ENCODE results near the gene HCRT. TPM values are rescaled to one million over a fixed set of nuclear protein-coding genes. Genes with fewer than 3 reads are reported as not detected.

Gene HCRT
- total and polyA plus RNA-seq, 2 of the 4 experiments (the other 2 are of a cell fraction) = not detected

DNA sequence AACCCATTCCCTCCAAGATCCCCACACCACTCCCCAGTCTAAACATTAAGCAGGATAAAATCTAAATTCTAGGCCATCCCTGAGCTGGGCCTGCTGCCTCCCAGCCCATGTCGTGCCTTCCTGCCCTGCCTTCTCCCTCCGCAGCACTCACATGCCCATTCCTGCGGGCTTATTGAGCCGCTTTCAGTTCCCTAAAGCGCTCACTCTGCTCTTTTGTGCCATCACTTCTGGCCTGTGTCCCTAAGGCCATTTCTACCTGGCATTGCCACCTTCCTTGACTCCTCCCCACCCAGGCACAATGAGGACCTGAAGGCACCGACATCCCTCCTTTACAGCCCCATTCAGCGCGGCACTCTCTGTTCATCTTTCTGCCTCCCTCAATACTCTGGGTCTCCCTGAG is 17.4 kb downstream of the HCRT start:
- Histone ChIP-seq H3K9ac (ENCODE audit: low read depth, low read length) (no peak overlapping the region), H3K27me3 (ENCODE audit: control insufficient read depth, insufficient read depth, low read length) (peaks cover 30% of the 10 kb centered on the region), H4K91ac (ENCODE audit: insufficient read depth, low read depth, low read length) (no peak overlapping the region), H3K4me1 (ENCODE audit: control insufficient read depth, insufficient read depth, low read length) (no peaks in the 10 kb centered on the region), H2BK5ac (ENCODE audit: low read depth, low read length, poor library complexity, severe bottlenecking) (no peak overlapping the region), H3K9me1 (ENCODE audit: insufficient read depth, low read length) (no peaks in the 10 kb centered on the region), H3K56ac (ENCODE audit: extremely low read depth, insufficient read depth, low read length) (no peak overlapping the region), H4K5ac (ENCODE audit: low read depth, low read length) (no peak overlapping the region), H4K20me1 (ENCODE audit: insufficient read depth, low read length) (no peaks in the 10 kb centered on the region), H3K4me2 (ENCODE audit: low read depth, low read length) (no peak overlapping the region), H3K18ac (ENCODE audit: low read depth, low read length) (no peak overlapping the region), H2AK5ac (ENCODE audit: low read depth, low read length) (no peak overlapping the region), H3K36me3 (ENCODE audit: control insufficient read depth, insufficient read depth, low read length) (no peaks in the 10 kb centered on the region), H2BK120ac (ENCODE audit: low read depth, low read length) (no peak overlapping the region), H2AFZ (replicated peaks; ENCODE audit: low read length, poor library complexity) (no peak overlapping the region), H2BK20ac (ENCODE audit: low read depth, low read length) (no peak overlapping the region), H2BK15ac (ENCODE audit: low read depth, low read length) (no peak overlapping the region), H3K23ac (ENCODE audit: low read depth, low read length) (no peak overlapping the region), H3K4ac (ENCODE audit: low read depth, low read length) (no peak overlapping the region), H3K4me3 (ENCODE audit: insufficient read depth, low read depth, low read length) (no peak overlapping the region), H2AK9ac (replicated peaks; ENCODE audit: low read depth, low read length, poor library complexity) (no peak overlapping the region), H3K9me3 (ENCODE audit: control insufficient read depth, insufficient read depth, low read length) (no peaks in the 10 kb centered on the region), H3K79me1 (ENCODE audit: low read depth in 1 of 2, low read length in 2 of 2) (no peaks in the 10 kb centered on the region), H3K27ac (ENCODE audit: insufficient read depth, low read length) (no peak overlapping the region), H4K8ac (ENCODE audit: low read depth in 2 of 2, low read length in 2 of 2) (no peak overlapping the region), H3K14ac (replicated peaks; ENCODE audit: low read depth, low read length) (no peak overlapping the region)
- 86% methylated on average over 5 of the region's 8 CpGs; no CpG with 5 or more reads in 1 of the 2 experiments for WGBS, 2 experiments (ENCODE audit: extremely low coverage in 2 of 2, insufficient read length in 1 of 2)
- BruUV-seq (replicated peaks) = no TSS peak
- POLR2A ChIA-PET (ENCODE audit: unreplicated experiment) = no interaction called here
- DNase-seq = no peak
- intact Hi-C loops (cut with micrococcal nuclease) (no loop called here), in situ Hi-C loops (cut with MboI; ENCODE audit: low sequenced_read_pairs) (no loop called here), dilution Hi-C loops (cut with HindIII; ENCODE audit: low sequenced_read_pairs, unreplicated experiment) (no loop called here)
- TF ChIP-seq CEBPB (IDR thresholded peaks at IDR 0.05; ENCODE audit: low read depth, low read length) (no peak), CHD1 (IDR thresholded peaks at IDR 0.05; ENCODE audit: low read depth, low read length) (no peak), RFX5 (IDR thresholded peaks at IDR 0.05; ENCODE audit: low read depth, low read length) (no peak), NFE2L2 (IDR thresholded peaks at IDR 0.05; ENCODE audit: low read depth, low read length) (no peak), MXI1 (IDR thresholded peaks at IDR 0.05; ENCODE audit: borderline replicate concordance, low read depth, low read length) (no peak), BHLHE40 (IDR thresholded peaks at IDR 0.05; ENCODE audit: low read depth, low read length) (no peak), MAFK (IDR thresholded peaks at IDR 0.05; ENCODE audit: low read depth, low read length) (no peak), RCOR1 (IDR thresholded peaks at IDR 0.05; ENCODE audit: insufficient replicate concordance, low read length) (no peak), SMC3 (IDR thresholded peaks at IDR 0.05; ENCODE audit: low read depth, low read length) (no peak), MAZ (IDR thresholded peaks at IDR 0.05; ENCODE audit: borderline replicate concordance, low read depth, low read length) (no peak), RAD21 (IDR thresholded peaks at IDR 0.05; ENCODE audit: low read length) (no peak)
- TF ChIP-seq, protein P1, sequence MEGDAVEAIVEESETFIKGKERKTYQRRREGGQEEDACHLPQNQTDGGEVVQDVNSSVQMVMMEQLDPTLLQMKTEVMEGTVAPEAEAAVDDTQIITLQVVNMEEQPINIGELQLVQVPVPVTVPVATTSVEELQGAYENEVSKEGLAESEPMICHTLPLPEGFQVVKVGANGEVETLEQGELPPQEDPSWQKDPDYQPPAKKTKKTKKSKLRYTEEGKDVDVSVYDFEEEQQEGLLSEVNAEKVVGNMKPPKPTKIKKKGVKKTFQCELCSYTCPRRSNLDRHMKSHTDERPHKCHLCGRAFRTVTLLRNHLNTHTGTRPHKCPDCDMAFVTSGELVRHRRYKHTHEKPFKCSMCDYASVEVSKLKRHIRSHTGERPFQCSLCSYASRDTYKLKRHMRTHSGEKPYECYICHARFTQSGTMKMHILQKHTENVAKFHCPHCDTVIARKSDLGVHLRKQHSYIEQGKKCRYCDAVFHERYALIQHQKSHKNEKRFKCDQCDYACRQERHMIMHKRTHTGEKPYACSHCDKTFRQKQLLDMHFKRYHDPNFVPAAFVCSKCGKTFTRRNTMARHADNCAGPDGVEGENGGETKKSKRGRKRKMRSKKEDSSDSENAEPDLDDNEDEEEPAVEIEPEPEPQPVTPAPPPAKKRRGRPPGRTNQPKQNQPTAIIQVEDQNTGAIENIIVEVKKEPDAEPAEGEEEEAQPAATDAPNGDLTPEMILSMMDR (conservative IDR thresholded peaks at IDR 0.05; ENCODE audit: low read depth, low read length) = no peak
- ATAC-seq (ENCODE audit: low read depth) = no peak
- CTCF ChIA-PET = interaction anchor here (0.9 kb wide), 1 partner anchor 13 kb away, joined by 3 read pairs; the partner anchor contains the start of gene KCNH4

Measured in IMR-90 (cell line).